ENCODE results near the gene OAS2. TPM values are rescaled to one million over a fixed set of nuclear protein-coding genes. Genes with fewer than 3 reads are reported as not detected.

The OAS2 gene
- total and polyA plus RNA-seq, 12 donors, result 3.3 to 24.2 (median 8.4) TPM

GRCh38 chr12:112946236-112947000, 31.9 kb upstream of the OAS2 start:
- Histone ChIP-seq H3K27ac (no peak overlapping the region), H3K36me3 (peaks cover 0 to 100% (median 26%) of the 10 kb centered on the region in 9 donors), H3K27me3 (peaks cover 0 to 6% (median 0%) of the 10 kb centered on the region in 7 donors), H3K4me1 (peaks cover 0 to 10% (median 0%) of the 10 kb centered on the region in 9 donors), H3K9me3 (peaks cover 0 to 7% (median 0%) of the 10 kb centered on the region in 11 donors), H3K4me3 (no peak overlapping the region)
- TF ChIP-seq CTCF (IDR thresholded peaks at IDR 0.05), result no peak
- DNase-seq (no peak), ATAC-seq (no peak)
- intact Hi-C loops (cut with DNase I), result no loop called here
- WGBS, 2 donors, result 87 to 89% methylated on average over 14 of the region's 14 CpGs

GRCh38 chr12:112947314-112947713, 31.0 kb upstream of the OAS2 start:
- DNase-seq (no peak), ATAC-seq (no peak)
- H3K4me1 ChIP-seq, result peaks cover 0 to 1% (median 0%) of the 10 kb centered on the region in 9 donors
- WGBS, 2 donors, result 0 to 41% methylated on average over 1 of the region's 1 CpG
- intact Hi-C loops (cut with DNase I), result no loop called here
- no peak for TF ChIP-seq CTCF (IDR thresholded peaks at IDR 0.05)
- H3K36me3 ChIP-seq, result peaks cover 0 to 100% (median 33%) of the 10 kb centered on the region in 9 donors
- H3K4me3 ChIP-seq, result no peak overlapping the region
- H3K27me3 ChIP-seq, result peaks cover 0 to 6% (median 0%) of the 10 kb centered on the region in 7 donors
- peaks cover 0 to 16% (median 0%) of the 10 kb centered on the region in 11 donors for H3K9me3 ChIP-seq
- no peak overlapping the region for H3K27ac ChIP-seq

- Histone ChIP-seq H3K36me3 (peaks cover 0 to 100% (median 37%) of the 10 kb centered on the region in 9 donors), H3K27ac (no peak overlapping the region), H3K9me3 (peaks cover 0 to 20% (median 0%) of the 10 kb centered on the region in 11 donors), H3K4me1 (no peaks in the 10 kb centered on the region), H3K4me3 (no peak overlapping the region), H3K27me3 (peaks cover 0 to 6% (median 0%) of the 10 kb centered on the region in 7 donors)
- no peak for TF ChIP-seq CTCF (IDR thresholded peaks at IDR 0.05)
- ATAC-seq, result no peak
- WGBS, 2 donors, result 95 to 97% methylated on average over 5 of the region's 5 CpGs
- DNase-seq, result no peak
- intact Hi-C loops (cut with DNase I), result no loop called here
Measured at GRCh38 chr12:112947761-112948160, 30.6 kb upstream of the OAS2 start.

DNA sequence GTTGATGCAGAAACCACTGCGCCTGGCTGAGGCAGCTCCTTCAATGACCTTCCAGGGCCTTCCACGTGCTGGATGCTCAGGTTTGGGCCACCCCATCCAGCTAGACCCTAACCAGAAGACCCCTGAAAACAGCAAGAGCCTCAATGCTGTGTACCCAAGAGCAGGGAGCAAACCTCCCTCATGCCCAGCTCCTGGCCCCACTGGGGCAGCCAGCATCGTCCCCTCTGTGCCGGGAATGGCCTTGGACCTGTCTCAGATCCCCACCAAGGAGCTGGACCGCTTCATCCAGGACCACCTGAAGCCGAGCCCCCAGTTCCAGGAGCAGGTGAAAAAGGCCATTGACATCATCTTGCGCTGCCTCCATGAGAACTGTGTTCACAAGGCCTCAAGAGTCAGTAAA, 29.5 kb upstream of the OAS2 start:
- TF ChIP-seq CTCF (IDR thresholded peaks at IDR 0.05), result no peak
- Histone ChIP-seq H3K4me1 (no peaks in the 10 kb centered on the region), H3K36me3 (peaks cover 0 to 94% (median 31%) of the 10 kb centered on the region in 9 donors), H3K27me3 (no peaks in the 10 kb centered on the region), H3K27ac (no peak overlapping the region), H3K4me3 (no peak overlapping the region), H3K9me3 (peaks cover 0 to 25% (median 0%) of the 10 kb centered on the region in 11 donors)
- ATAC-seq (no peak), DNase-seq (no peak)
- intact Hi-C loops (cut with DNase I), result no loop called here
- 93% methylated on average over 7 of the region's 7 CpGs for WGBS, 2 donors
